Prostate gland (tissue), 2 donors: ENCODE measurements around the gene UCP1. TPM values are rescaled to one million over a fixed set of nuclear protein-coding genes. Genes with fewer than 3 reads are reported as not detected.

Source experiments
- DNase-seq: peaks from one replicate; pipeline ENCODE4 v3.0.0-alpha.2; 2019; ENCODE audit warnings: low spot score
- H3K27ac ChIP-seq, 2 donors: fragments of 200-600 bp; sonication (generic); 2 replicates each; pipeline ENCODE4 v1.5.1; 2017 to 2019
- H3K27me3 ChIP-seq: fragments of 200-600 bp; sonication (generic); replicated peaks from 2 replicates; pipeline ENCODE4 v1.5.1; 2019; ENCODE audit not compliant: insufficient read depth
- H3K36me3 ChIP-seq, 2 donors: fragments of 200-600 bp; sonication (generic); 1 replicate in 1 of 2; 2 replicates in 1 of 2; pipeline versions ENCODE4 v1.5.1 to v1.8.1; 2017 to 2019
- H3K4me1 ChIP-seq: fragments of 200-600 bp; sonication (generic); replicated peaks from 2 replicates; pipeline ENCODE4 v1.5.1; 2019
- H3K4me3 ChIP-seq, 2 donors: fragments of 200-600 bp; sonication (generic); 2 replicates each; pipeline ENCODE4 v1.5.1; 2017 to 2019
- H3K9me3 ChIP-seq: fragments of 200-600 bp; sonication (generic); 2 replicates; pipeline ENCODE4 v1.5.1; 2017
- POLR2A ChIP-seq: fragments of 450-650 bp; IDR thresholded peaks from one replicate; pipeline ENCODE4 v1.6.1; 2016; ENCODE audit warnings: antibody characterized with exemption, mild to moderate bottlenecking
- POLR2AphosphoS5 ChIP-seq: sonication (generic); formaldehyde crosslinking; IDR thresholded peaks from one replicate; pipeline ENCODE4 v1.6.1; 2017; ENCODE audit warnings: antibody characterized with exemption
- WGBS: methylation state at CpG from one replicate; pipeline ENCODE4 v1.1.5; 2018; 5-methylcytosine and 5-hydroxymethylcytosine counted together
- intact Hi-C: fragments of 100-400 bp; cut with DNase I; formaldehyde crosslinking; loops from one replicate; pipeline ENCODE4 v1.14.2; 2022
- total RNA-seq, 2 donors: library from RNA; depleted of rRNA; stranded (reverse); fragments of >200 nt; gene quantifications; one replicate each; pipeline ENCODE4 v1.1.0, GENCODE V29; 2016
- TF ChIP-seq, protein P1 (sequence below), 4 experiments: fragments of 200-600 bp in 2 of 4; fragments of 450-650 bp in 2 of 4; sonication (generic) in 2 of 4; IDR thresholded peaks; 1 replicate in 3 of 4; 2 replicates in 1 of 4; pipeline ENCODE4 v1.5.1; 2016 to 2019; ENCODE audit warnings: antibody characterized with exemption in 4 of 4, mild to moderate bottlenecking in 2 of 4, moderate library complexity in 2 of 4

Gene UCP1
- total RNA-seq, 2 donors from 2014 or later = not detected

DNA sequence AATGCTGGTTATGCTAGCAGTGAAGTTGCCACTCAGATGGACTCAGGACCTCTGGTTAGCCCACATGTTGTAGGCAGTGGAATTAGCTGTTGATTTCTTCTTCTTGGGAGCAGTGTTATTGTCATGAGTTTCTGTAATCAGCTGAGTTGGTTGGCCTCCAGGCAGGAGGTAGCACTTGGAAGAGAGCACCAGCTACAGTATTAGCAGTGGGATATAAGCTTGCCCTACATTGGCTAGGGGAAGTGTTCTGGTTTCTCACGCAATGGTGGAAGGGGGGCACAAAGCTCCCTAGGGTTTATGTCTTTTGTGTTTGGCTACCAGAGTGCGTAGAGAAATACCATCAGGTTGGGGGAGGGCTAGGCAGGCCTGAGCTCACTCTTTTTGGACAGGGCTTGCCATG is 34.0 kb upstream of the UCP1 start:
- no peak for DNase-seq
- TF ChIP-seq POLR2AphosphoS5 = no peak
- Histone ChIP-seq H3K9me3 (no peaks in the 10 kb centered on the region), H3K4me3 (no peak overlapping the region), H3K27me3 (no peaks in the 10 kb centered on the region), H3K4me1 (no peaks in the 10 kb centered on the region), H3K27ac (no peak overlapping the region), H3K36me3 (no peaks in the 10 kb centered on the region)
- intact Hi-C loops = no loop called here
- WGBS = 96% methylated on average over 2 of the region's 2 CpGs

- H3K27ac ChIP-seq = no peak overlapping the region
- no peaks in the 10 kb centered on the region for H3K9me3 ChIP-seq
- TF ChIP-seq, protein P1, sequence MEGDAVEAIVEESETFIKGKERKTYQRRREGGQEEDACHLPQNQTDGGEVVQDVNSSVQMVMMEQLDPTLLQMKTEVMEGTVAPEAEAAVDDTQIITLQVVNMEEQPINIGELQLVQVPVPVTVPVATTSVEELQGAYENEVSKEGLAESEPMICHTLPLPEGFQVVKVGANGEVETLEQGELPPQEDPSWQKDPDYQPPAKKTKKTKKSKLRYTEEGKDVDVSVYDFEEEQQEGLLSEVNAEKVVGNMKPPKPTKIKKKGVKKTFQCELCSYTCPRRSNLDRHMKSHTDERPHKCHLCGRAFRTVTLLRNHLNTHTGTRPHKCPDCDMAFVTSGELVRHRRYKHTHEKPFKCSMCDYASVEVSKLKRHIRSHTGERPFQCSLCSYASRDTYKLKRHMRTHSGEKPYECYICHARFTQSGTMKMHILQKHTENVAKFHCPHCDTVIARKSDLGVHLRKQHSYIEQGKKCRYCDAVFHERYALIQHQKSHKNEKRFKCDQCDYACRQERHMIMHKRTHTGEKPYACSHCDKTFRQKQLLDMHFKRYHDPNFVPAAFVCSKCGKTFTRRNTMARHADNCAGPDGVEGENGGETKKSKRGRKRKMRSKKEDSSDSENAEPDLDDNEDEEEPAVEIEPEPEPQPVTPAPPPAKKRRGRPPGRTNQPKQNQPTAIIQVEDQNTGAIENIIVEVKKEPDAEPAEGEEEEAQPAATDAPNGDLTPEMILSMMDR (IDR thresholded peaks at IDR 0.05) = no peak
- TF ChIP-seq POLR2AphosphoS5 (no peak), POLR2A (no peak)
- intact Hi-C loops = no loop called here
- WGBS = 80% methylated on average over 8 of the region's 8 CpGs
- H3K4me3 ChIP-seq = no peak overlapping the region
- H3K4me1 ChIP-seq = no peaks in the 10 kb centered on the region
- no peaks in the 10 kb centered on the region for H3K27me3 ChIP-seq
- DNase-seq = no peak
- no peaks in the 10 kb centered on the region for H3K36me3 ChIP-seq
Measured at GRCh38 chr4:140600408-140600807, 31.6 kb upstream of the UCP1 start.

DNA sequence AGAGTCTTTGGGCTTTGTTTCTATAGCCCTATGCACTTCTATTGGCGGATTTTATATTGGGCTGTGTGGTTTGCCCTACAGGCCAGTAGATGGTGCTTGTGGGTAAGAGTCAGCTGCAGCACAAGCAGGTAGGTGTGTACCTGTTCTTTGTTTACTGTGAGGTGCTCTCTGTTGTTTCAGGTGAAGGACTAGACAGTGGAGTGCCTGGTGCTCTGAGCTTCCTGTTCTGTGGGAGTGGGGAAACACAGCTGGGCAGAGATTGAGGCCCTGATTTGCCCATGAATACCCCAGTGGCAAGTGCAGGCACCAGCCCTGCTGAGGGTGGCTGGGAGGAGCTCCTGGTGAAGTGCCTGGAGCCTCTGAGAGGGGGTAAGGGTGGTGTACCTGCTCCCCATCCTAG is 26.3 kb upstream of the UCP1 start:
- DNase-seq = peak; percentile 8
- Histone ChIP-seq H3K36me3 (no peaks in the 10 kb centered on the region), H3K27ac (no peak overlapping the region), H3K9me3 (no peaks in the 10 kb centered on the region), H3K4me1 (no peaks in the 10 kb centered on the region), H3K4me3 (no peak overlapping the region), H3K27me3 (no peaks in the 10 kb centered on the region)
- TF ChIP-seq, protein P1 (IDR thresholded peaks at IDR 0.05) = peak in 3 of 4 experiments; percentile 56 to 65 (median 61)
- TF ChIP-seq POLR2AphosphoS5 (no peak), POLR2A (no peak)
- intact Hi-C loops = no loop called here
- WGBS = 82% methylated on average over 1 of the region's 1 CpG

- Histone ChIP-seq H3K9me3 (no peaks in the 10 kb centered on the region), H3K36me3 (no peaks in the 10 kb centered on the region), H3K4me1 (no peaks in the 10 kb centered on the region), H3K4me3 (no peak overlapping the region), H3K27me3 (no peaks in the 10 kb centered on the region), H3K27ac (no peak overlapping the region)
- intact Hi-C loops = no loop called here
- DNase-seq = no peak
- no peak for TF ChIP-seq POLR2AphosphoS5
- TF ChIP-seq, protein P1 (IDR thresholded peaks at IDR 0.05) = no peak
- TF ChIP-seq POLR2A = no peak
- WGBS = 80% methylated on average over 1 of the region's 1 CpG
Measured at GRCh38 chr4:140584439-140584838, 15.7 kb upstream of the UCP1 start.

- no peak for DNase-seq
- intact Hi-C loops = no loop called here
- Histone ChIP-seq H3K4me1 (no peaks in the 10 kb centered on the region), H3K36me3 (no peaks in the 10 kb centered on the region), H3K27me3 (peaks cover 1% of the 10 kb centered on the region), H3K27ac (no peak overlapping the region), H3K9me3 (no peaks in the 10 kb centered on the region), H3K4me3 (no peak overlapping the region)
- WGBS = 65% methylated on average over 3 of the region's 3 CpGs
- TF ChIP-seq POLR2A (no peak), POLR2AphosphoS5 (no peak)
- TF ChIP-seq, protein P1 (IDR thresholded peaks at IDR 0.05) = no peak
Measured at GRCh38 chr4:140581078-140581477, 12.3 kb upstream of the UCP1 start.
